Measurements from ENCODE around the gene KIFAP3.

- TF ChIP-seq CTCF (IDR thresholded peaks at IDR 0.05), result peak; percentile 53; the same call in 1 of the 2 replicates
- TF ChIP-seq TCF7L2 (IDR thresholded peaks at IDR 0.05; ENCODE audit: low read depth, low read length), result no peak
- no peak for TF ChIP-seq POLR2AphosphoS5 (IDR thresholded peaks at IDR 0.05; ENCODE audit: low read depth, low read length)
Measured at GRCh38 chr1:170010443-170010842, 64.1 kb downstream of the KIFAP3 start.
